B cell (primary cell): ENCODE results near the gene GALNT18.

ENCODE experiments used
- EZH2 ChIP-seq: IDR thresholded peaks from 2 replicates; pipeline ENCODE4 v1.6.1; 2012; ENCODE audit warnings: borderline replicate concordance, low read depth, mild to moderate bottlenecking, moderate library complexity, low read length; ENCODE audit not compliant: insufficient read depth, poor library complexity, severe bottlenecking
- TF ChIP-seq, protein P1 (sequence below): fragments of 200-600 bp; IDR thresholded peaks from one replicate; pipeline ENCODE4 v1.8.0; 2022; ENCODE audit warnings: antibody characterized with exemption, mild to moderate bottlenecking

DNA sequence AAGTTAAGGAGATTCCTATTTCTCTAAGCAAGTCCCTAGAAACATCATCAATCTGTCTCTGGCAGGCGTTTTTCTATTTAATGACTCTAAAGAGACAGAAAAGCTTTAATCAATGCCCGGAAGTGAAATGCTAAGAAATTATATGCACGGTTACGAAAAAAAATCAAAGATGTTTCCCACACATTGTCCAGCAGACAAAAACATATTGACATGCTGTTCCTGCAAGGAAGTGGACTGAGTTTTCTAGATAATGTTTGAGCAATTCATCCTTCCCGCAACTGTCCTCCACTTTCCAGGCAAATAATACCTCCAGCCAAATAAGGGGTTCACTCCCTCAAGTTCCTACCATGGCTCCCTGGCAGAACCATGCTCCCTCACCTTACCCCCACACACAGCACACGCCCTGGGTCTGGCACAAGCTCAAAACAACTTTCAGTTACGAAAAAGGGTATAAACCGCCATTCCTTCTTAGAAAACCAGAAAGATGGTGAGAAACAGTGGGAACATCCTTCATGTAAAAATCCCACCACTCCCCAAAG is 29.6 kb downstream of the GALNT18 start:
- TF ChIP-seq, protein P1, sequence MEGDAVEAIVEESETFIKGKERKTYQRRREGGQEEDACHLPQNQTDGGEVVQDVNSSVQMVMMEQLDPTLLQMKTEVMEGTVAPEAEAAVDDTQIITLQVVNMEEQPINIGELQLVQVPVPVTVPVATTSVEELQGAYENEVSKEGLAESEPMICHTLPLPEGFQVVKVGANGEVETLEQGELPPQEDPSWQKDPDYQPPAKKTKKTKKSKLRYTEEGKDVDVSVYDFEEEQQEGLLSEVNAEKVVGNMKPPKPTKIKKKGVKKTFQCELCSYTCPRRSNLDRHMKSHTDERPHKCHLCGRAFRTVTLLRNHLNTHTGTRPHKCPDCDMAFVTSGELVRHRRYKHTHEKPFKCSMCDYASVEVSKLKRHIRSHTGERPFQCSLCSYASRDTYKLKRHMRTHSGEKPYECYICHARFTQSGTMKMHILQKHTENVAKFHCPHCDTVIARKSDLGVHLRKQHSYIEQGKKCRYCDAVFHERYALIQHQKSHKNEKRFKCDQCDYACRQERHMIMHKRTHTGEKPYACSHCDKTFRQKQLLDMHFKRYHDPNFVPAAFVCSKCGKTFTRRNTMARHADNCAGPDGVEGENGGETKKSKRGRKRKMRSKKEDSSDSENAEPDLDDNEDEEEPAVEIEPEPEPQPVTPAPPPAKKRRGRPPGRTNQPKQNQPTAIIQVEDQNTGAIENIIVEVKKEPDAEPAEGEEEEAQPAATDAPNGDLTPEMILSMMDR, result no peak
- no peak for TF ChIP-seq EZH2
